GM21423 (cell line): ENCODE results near the gene SH3BP5.
"Not testable (repeated sequence)": the region's sequence is repeated elsewhere in the genome, so short reads cannot be mapped to it uniquely, and the experiment has no call there.

ENCODE experiments used
- ATAC-seq: cut with Tn5 transposase; IDR thresholded peaks from one replicate; pipeline ENCODE4 v1.9.1; 2021; ENCODE audit warnings: mild to moderate bottlenecking, moderate library complexity; ENCODE audit not compliant: unreplicated experiment

The SH3BP5 gene, protein sequence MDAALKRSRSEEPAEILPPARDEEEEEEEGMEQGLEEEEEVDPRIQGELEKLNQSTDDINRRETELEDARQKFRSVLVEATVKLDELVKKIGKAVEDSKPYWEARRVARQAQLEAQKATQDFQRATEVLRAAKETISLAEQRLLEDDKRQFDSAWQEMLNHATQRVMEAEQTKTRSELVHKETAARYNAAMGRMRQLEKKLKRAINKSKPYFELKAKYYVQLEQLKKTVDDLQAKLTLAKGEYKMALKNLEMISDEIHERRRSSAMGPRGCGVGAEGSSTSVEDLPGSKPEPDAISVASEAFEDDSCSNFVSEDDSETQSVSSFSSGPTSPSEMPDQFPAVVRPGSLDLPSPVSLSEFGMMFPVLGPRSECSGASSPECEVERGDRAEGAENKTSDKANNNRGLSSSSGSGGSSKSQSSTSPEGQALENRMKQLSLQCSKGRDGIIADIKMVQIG

GRCh38 chr3:15332405-15333098 lies at the start of gene SH3BP5:
SH3BP5 (minus strand) TSS chr3:15332586; CDS start chr3:15332408, 178 bp downstream.
- peak; percentile 76 for ATAC-seq

- no peak for ATAC-seq
These were observed 48.8 kb upstream of the SH3BP5 start for GRCh38 chr3:15380980-15381890.

DNA sequence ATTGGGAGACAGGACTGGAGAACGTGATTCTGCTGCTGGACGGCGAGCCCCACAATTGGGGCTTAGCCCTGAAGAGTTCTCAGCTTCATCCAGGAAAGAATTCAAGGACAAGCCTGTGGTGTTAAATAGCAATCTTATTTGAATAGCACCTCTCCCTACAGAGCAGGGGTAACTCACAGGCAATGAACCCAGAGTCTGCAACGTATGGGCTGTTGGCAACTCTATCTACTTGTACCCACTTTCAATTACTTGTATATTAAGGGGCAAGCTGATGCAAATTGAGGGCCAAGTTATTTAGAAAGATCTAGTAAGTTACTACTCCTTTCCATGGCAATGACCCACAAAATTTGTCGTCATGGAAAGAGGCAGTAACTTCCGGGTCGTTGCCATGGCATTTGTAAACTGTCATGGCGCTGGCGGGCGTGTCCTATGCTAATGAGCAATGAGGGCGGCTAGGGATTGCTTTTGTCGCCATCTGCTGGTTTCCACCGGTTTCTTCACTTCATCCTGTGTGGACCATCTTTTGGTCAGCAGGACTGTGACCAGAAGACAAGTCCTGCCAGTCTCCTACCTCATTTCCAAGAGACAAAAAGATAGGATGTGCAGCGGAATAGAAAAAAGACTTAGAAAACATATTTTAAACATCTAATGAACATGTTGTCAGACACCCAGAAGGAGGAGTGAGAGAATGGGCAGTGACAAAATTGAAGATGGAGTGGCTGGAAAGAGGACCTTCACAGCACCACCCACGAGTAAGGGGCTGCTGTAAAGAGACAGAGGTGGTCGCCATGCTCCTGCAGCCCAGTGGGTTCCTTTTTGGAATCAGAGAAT lies 45.8 kb upstream of the SH3BP5 start:
- ATAC-seq, result peak; percentile 94

DNA sequence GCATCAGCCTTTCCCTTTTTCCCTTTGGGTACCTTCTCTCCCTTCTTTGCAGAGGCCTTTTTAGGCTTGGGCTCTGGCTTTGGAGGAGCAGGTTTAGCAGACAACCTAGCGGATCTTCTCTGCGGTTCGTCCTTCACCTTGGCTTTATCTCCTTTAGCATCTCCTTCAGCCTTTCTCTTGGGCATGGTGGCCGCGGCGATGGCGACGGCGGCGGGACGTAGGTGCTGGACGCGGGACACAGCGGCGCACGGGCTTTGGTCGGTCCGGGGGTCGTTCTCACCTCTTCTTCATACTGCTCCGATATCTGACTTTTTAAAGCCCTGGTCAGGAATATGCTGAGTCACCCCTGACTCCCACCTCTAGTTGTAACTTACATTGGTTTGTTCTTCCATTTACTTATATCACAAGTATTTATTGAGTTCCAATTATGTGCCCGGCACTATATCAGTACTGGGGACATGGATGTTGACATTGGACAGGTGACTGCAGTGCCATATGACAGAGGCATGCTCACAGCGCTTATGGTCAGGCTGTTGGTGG lies 43.1 kb upstream of the SH3BP5 start:
- ATAC-seq, result no peak

DNA sequence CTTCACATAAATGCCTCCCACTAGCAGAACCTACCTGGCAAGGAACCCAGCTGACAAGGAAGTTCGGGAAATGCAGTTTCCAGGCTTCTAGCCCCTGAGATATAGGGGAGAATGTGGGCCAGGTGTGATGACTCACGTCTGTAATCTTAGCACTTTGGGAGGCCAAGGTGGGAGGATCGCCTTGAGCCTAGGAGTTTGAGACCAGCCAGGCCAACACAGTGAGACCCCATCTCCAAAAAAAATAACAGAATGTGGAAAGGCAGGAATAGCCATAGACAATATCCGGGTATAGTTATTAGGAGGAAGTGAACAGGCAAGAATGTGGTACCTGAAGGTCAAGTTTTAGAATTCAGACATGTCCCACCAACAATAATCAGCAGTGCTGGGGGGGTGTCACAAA lies 40.5 kb upstream of the SH3BP5 start:
- ATAC-seq, result no peak

- no peak for ATAC-seq
These were observed 36.3 kb upstream of the SH3BP5 start for GRCh38 chr3:15368561-15369135.

- no peak for ATAC-seq
These were observed 34.7 kb upstream of the SH3BP5 start for GRCh38 chr3:15367059-15367458.

DNA sequence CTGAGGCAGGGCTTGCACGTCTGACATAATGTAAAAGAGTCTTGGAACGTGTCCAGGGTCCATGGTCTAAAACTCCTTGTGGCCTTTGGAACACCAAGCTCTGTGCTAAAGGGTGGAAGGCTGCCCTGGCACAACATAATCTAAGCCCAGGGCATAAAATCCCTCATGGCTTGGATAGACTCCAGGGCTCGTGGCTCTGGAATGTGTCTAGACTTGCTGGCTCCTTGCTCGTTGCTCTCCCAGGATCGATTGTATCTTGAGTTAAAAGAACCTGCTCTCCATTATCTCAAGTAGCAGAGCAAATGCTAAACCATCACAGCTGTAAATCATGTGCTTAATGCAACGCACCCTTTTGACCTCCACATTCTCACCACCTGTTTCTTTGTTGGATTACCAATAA lies 31.7 kb upstream of the SH3BP5 start:
- not testable (repeated sequence) for ATAC-seq

DNA sequence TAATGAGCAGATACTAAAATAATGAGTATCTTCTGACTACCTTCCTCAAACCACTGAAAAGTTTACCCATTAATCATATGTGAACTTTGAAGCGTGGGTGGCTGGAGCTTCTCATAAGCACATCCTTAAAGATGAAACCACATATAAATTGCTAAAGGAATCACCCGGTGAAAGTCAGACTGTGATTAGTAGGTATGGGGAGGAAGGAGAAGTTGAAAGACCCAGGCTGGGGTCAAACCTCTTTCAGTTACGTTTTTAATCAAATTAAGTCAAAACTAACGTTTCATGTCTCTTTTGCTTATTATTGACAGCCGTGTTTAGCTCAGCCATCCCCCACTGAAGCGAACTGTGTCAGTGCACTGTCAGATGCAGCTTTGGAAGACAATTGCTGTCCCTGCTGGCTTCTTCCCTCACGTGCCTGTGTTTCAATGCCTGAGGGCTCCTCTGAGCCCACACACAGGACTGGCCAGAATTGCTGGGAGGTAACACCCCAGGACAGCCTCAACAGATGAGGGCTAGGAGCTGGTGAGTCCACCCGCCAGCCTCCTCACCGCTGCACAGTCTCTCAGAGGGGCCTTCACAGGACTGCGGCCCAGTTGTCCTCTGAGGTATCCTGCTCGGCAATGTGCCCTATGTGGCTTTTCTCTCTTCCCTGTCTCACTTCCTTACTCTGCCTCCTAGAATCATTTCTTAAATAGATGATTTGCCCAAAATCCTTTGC lies 29.3 kb upstream of the SH3BP5 start:
- peak; percentile 77 for ATAC-seq

DNA sequence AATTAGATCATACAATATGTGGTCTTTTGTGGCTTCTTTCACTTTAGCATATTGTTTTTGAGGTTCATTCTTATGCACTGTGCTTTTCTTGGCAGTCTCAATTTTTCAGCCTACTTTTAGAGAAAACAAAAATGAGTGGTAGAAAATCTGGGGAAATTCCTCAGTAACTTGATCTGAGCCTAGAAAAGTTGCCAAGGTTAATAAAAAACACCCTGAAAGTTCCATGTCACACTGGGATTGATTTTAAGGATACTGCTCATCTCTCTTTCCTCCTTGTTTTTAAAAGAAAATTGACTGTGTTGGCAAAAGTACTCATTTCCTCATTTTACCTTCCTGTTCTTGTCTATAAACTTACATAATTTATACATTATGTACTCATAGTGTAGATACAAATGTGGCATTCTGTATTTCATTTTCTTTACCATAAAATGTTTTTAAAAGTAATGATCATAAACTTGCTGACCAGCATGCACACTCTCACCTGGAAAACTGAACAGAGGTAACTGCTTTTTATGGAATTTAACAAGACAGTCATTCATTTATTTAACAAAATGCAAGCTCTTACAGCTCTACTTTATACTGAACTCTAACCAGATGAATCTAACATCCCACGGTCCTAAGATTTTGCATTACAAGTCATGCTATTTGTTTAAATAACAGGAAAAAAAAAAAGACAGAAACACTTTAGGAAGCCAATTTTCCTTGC lies 28.6 kb upstream of the SH3BP5 start:
- ATAC-seq, result no peak

- ATAC-seq, result no peak
These were observed 27.5 kb upstream of the SH3BP5 start for GRCh38 chr3:15359677-15360397.

DNA sequence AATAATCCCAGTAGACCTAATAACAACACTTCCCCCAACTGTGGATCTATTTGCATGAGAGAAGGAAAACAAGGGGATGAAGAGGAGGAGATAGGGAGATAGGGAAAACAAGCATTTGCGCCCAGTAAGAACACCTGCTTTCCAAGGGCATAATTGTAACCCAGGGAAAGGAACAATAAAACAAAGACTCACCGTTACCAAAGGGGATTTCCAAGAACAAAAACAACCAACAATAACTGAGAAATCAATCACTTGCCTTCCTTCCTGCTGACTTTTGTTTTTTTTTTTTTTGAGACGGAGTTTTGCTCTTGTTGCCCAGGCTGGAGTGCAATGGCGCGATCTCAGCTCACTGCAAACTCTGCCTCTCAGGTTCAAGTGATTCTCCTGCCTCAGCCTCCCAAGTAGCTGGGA lies 24.3 kb upstream of the SH3BP5 start:
- not testable (repeated sequence) for ATAC-seq

DNA sequence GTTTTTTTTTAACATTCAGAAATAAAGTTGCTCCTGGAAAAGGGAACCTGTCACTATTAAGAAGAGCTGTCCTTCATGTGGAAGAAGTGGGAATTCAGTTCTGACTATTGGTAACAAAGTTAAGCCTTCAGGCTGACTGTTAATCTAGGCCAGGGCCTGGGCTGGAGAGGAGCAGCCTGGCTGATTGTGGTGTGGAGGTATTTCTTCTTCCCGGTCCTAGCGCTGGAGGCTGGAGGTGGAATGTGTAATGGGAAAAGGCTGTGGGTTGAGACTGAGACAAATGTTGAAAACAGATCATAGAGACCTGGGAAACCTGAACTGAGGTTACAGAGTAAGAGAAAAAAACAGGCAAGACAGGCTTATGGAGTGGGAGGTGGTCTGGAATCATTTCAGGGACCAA lies 23.8 kb upstream of the SH3BP5 start:
- no peak for ATAC-seq

DNA sequence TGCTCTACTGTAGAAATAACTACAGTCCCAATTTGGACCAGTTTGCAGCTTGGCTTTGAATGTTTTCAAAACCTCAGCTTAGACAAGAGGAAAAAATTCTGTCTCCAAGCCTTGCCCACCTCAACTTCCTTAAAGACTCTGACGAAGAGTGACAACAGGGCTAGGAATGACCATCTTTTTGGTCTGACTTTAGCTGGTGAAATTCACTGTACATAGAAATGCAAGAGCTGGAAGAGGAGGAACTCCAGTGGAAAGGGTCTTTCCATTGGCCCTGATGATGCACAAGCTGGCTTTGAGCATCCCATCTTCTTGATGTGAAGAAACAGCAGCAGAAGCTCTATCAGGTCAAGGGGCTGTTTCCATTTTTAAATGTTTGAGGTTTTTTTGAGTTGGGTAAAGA lies 22.7 kb upstream of the SH3BP5 start:
- no peak for ATAC-seq

- no peak for ATAC-seq
These were observed 22.1 kb upstream of the SH3BP5 start for GRCh38 chr3:15354485-15354884.

DNA sequence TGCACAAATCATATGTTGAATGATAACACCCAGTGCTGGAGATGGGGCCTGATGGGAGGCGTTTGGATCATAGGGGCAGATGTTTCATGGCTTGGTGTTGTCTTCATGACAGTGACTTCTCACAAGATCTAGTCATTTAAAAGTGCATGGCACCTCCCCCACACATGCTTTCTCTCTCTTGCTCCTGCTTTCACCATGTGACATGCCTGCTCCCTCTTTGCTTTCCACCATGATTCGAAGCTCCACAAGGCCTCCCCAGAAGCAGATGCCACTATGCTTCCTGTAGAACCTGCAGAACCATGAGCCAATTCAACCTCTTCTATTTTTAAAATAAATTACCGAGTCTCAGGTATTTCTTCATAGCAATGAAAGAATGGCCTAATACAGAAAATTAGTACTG lies 17.8 kb upstream of the SH3BP5 start:
- ATAC-seq, result no peak

GRCh38 chr3:15349438-15349837 lies 17.1 kb upstream of the SH3BP5 start:
- ATAC-seq, result not testable (repeated sequence)

- no peak for ATAC-seq
These were observed 15.9 kb upstream of the SH3BP5 start for GRCh38 chr3:15348246-15348645.
